Activated T-helper 1 cell treated with Interleukin-2 at 50 U/mL for 16 hours (primary cell): ENCODE data around the gene ATP6V1A.

ENCODE experiments used
- DNase-seq: peaks from one replicate; pipeline ENCODE4 v3.0.0-alpha.2; 2020; ENCODE audit warnings: low read depth

The ATP6V1A gene

DNA sequence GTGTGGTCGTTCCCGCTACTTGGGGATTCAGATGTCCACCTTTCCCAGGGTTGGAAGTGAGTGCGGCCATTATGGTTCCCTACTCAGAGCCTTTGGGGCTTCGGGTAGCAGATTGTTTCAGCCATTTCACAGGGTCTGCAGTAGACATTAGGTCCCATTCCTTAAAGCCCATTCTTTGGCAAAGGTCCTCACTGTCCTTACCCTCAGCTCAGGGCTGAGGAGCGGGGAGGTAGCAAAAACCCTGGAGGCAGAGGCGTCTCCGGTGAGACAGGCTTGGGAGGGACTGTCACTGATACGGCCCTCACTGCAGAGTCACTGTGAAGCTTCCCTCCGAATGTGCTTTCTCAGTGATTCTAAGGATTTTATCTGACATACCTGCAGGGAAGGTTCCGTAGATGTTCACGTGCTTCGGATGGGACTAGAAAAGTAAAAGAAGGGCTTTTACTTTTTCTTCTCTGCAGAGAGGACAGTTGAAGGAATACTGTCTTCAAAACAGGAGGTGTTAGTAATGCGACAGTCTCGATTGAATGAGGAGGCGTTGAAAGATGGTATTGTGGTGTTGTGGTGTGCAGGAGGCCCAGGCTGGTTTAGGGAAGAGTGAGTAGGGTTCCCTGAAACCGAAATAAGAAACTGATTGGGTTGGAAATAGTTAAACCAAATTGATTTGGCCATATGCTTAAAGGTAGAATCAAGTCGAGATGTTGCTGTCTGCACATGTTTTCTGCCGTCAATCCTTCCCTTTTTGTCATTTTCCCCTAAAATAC lies 630 bp downstream of the ATP6V1A start:
- DNase-seq = no peak

DNA sequence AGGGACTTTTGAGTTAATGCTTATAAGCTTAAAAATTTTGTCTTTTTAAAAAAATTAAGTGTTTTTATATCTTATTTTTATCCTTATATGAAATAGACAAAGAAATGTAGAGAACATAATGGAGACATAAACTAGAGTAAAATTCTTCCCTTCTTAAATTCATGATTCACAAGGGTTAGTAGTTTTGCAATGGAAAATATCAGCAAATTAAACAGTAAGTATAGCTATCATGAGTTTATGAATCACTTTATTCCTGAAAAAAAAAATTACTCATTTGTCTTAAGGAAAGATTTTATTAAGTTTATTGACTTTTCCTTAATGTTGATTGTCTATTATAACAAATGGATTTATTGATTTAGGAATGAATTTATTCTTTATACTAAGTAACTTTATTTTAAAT lies 4.3 kb downstream of the ATP6V1A start:
- DNase-seq = no peak

DNA sequence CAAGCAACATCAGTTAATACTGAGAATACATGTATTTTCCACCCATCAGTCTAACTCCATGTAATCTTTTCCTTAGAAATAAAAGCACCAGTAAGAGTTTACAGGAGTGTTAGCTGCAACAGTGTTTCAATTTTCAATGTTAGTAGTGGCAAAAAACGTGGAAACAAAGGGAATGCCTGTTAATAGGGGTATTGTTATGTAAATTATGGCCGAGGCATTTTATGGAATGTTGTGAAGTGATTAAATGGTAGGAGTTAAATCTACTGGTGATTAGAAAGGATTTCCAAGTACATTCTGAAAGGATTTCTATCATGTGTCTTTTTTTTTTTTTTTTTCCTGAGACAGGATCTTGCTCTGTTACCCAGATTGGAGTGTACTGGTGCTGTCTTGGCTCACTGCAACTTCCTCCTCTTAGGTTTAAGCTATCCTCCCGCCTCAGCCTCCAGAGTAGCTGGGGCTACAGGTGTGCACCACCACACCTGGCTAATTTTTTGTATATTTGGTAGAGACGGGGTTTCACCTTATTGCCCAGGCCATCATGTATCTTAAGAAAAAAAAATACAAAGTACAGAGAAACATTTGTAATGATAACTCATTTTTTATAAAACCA lies 6.6 kb downstream of the ATP6V1A start:
- DNase-seq = no peak

DNA sequence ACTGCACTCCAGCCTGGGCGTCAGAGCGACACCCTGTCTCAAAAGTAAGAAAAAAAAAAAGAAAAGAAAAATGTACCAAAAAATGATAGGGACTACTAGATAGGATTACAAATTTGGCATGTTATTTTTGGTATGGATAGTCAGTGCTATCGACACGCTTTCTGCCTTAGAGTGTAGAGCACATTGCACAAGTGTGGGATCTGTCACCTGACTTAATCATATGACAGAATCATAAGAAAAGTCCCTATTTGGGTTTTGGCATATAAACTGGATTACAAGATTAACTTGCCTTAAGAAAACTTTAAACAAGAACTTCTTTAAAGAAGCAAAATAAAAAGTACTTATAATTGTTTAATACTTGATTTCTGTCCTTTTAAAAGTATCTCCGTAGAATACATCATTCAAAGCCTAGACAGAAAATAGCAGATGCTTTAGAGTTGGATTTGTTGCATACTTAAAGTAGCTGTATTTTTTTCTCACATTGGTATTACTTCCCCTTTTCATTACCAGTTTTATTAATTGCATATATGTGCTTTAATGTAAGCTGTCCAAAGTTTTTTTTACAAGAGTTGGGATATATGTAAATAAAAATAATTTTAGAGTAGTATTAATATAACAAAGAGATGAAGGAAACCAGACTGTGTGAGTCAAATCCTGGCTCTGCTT lies 7.8 kb downstream of the ATP6V1A start:
- DNase-seq = no peak

DNA sequence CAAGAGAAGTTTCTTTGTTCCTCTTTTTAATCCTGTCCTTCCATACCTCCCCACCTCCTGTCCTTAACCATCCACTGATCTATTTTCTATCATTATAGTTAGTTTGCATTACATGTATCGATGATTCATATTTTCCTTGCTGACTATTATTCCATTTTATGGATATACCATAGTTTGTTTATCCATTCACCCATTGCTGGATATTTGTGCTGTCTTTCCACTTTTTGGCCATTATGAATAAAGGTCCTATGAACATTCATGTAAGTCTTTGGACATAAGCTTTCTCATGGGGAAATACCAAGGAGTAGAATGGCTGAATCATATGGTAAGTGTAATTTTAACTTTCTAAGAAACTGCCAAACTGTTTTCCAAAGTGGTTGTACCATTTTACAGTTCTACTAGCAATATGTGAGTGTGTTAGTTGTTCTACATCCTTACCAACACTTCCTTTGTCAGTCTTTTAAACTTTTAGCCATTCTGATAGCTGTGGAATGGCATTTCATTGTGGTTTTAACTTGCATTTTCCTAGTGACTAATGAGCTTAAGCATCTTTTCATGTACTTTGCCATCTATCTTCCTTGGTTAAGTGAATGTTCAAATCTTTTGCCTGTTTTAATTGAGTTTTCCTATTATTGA lies 11.7 kb downstream of the ATP6V1A start:
- no peak for DNase-seq

DNA sequence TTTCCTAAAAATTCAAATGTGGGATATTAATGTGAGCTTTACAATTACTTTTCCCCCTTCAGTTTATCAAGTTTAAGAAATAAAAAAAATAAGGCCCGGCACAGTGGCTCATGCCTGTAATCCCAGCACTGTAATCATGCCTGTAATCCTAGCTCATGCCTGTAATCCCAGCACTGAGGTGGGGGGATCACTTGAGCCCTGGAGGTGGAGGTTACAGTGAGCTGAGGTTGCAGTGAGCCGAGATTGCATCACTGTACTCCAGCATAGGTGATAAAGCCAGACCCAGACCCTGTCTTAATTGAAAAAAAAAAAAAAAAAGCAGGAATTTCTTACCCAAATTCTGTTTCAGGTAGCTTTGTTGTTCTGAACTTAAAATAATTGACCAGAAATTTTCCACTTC lies 17.9 kb downstream of the ATP6V1A start:
- no peak for DNase-seq

DNA sequence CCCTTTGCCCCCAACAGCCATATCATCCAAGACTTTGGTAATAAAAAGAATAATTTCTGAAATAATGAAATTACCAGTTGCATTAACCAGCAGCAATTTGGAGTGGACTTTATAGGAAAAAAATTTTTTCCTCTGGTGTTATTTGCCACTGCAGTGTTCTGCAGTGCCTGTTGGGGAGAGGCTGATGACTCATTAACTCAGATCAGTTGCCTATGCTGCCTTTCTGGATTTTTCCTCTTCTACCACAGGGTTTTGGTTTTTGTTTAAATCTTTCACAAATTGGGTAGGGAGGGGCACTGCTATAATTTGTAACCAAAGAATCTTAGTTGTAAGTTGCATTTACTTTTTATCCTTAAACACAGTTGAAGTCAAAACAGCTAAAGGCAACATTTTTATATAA lies 22.7 kb downstream of the ATP6V1A start:
- no peak for DNase-seq

DNA sequence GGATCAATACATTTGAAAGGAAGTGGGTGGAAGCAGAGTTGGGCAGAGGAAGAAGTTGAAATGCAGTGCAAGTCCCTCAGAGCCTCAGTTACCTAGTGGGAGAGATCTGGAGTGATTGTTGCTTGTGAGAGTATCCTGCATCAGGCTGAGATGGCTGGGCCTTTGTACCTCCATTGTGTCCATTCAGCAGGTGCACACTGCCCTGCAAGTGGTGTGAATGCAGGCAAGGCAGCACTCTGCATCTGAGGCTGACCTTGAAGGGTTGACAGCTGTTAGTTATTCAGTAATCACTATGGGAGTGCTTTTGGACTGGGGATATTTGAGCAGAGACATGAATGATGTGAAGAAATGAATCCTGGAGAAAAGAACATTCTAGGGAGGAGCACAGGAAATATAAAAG lies 25.2 kb downstream of the ATP6V1A start:
- DNase-seq = no peak

DNA sequence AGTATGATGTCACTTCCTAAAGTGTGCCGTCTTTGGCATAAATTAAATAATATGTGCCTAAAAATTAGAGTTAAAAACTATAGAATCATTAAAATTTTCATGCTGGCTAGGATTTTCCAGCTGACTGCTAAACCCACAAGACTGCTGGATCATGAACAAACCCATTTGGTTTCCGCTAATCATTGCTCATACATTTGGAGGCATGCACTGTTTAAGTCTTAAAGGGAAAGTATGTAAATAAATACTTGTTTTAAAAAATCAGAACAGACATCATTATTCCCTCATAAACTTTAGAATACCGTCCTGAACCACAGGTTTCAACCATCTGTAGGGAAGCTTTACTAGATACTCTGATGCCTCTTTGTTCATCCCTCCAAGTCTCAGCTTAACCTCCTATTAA lies 26.5 kb downstream of the ATP6V1A start:
- no peak for DNase-seq

DNA sequence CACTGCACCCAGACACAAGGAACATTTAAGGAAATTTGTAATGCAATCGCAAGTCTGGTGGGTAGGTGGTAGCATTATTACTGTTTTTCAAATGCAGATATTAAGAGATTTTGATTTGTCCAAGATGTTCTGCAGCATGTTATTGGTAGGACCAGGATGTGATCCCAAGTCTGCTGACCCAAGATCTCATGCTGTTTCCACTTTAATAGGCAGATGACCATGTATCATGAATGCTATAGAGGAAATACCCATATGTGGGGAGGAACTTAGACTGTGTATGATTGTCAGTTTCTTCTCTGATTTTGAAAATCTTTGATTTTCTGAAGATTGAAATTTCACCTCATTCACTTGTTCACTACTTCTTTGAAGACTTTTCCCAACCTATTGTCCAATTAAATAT lies 28.7 kb downstream of the ATP6V1A start:
- DNase-seq = no peak

DNA sequence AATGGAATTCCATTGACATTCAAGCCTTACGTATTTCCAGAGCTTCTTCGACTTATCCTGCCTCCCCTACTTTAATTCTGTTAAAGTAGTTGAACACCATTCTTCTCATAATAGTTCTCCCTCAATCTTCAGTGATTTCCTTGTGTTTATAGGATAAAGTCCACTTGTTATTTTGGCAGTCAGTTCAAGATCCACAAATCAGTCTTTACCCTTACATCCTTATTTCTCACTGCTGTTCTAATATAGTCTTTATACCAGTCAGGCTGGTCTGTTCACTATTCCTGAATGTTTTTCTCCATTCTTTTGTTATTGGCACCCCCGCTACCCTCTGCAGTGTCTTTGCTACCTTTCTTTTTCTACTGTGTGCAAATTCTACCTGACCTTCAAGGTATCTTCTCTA lies 29.7 kb downstream of the ATP6V1A start:
- no peak for DNase-seq

DNA sequence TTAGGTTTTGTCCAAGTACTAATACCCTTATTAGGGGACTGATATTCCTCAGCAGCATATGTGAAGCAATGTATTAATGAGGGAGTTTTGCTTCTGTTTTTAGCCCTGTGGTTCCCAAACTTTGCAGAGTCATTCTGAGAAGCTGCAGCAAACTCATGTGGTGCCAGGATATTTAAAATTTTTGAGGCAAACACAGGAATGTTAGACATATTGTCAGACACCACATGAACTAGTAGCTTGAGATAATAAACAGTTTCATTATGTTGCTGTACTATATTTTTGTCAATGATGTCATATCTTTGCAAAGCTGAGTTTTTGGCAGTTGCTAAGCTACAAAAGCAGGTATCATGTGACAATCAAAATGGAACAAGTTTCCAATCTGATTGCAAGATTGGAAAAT lies 36.6 kb downstream of the ATP6V1A start:
- no peak for DNase-seq

DNA sequence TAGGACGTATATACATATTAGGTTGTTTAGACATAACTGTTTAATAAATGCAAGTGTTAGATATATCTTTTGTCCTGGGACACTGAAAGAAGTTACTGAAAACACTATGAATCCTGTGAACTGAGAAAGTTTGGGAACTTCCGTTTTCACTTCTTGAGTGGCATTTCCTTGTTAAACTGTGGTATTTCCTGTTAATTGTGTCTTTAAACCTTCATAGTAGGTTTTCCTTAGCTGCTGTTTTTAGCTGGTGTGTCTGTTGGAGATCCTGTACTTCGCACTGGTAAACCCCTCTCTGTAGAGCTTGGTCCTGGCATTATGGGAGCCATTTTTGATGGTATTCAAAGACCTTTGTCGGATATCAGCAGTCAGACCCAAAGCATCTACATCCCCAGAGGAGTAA lies 37.1 kb downstream of the ATP6V1A start:
- no peak for DNase-seq

DNA sequence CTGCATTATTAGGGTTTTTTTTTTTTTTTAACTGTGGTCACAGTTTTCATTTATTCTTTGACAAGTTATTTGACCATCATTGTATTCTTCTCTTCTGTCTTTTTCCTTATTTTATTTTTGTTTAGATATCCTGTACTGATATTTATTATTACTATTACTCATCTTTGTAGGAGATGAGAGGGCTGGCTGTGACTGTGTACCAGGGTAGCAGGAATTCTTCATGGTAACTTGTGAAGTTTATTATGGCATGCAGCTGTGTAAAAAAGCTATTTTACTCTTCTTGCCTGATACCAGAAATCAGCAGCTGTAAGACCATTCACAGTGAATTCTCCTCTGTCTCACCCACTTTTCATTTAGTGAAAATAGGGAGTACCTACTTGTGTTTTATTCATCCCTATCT lies 44.5 kb downstream of the ATP6V1A start:
- DNase-seq = no peak

DNA sequence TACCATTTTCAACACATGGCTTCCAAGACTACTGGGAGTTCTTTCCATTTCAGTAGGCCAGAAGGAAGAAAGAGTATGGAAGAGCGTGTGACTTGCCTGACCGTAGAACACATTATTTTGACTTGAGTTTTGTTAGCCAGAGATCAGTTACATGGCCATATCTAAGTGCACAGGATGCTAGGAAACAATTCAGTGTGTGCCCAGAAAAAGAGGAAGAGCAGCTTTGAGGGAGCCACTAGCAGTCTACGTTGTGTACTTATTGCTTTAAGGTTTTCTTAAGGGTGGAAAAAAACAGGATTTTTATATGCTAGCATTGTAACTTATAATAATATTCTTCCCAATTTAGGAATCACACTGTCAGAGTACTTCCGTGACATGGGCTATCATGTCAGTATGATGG lies 47.7 kb downstream of the ATP6V1A start:
- no peak for DNase-seq

DNA sequence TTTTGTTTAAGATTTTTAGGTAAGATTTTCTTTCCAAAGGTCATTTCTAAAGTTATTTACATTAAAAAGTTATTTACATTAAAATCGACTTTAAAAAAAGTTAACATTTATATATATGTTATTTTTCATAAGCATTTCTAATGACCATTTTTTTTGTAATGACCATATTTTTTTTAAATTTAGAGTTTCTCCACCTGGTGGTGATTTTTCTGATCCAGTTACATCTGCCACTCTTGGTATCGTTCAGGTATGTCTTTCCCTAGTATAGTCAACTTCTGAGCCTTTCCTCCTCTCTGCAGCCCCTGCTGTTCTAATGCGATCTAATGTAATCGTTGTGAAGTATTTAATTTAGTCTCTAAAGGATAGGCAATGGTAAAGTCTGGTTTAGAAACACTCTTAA lies 48.9 kb downstream of the ATP6V1A start:
- DNase-seq = no peak

DNA sequence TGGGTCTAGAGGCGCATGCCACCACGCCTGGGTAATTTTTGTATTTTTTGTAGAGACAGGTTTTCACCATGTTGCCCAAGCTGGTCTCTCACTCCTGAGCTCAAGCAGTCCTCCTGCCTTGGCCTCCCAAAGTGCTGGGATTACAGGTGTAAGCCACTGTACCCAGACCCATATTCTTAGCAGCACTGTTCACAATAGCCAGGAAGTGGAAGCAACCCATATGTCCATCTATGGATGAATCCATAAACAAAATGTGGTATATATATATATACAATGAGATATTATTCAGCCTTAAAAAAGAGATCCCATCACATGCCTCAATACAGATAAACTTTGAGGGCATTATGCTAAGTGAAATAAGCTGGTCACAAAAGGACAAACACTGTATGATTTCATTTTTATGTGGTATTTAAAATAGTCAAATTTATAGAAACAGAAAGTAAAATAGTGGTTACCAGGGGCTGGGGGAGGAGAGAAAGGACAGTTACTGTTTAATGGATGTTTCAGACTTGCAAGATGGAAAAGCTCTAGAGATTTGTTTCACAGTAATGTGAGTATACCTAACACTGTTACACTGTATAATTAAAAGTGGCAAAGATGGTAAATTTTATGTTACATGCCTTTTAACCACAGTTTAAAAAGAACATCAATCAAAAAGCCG lies 56.1 kb downstream of the ATP6V1A start:
- no peak for DNase-seq

DNA sequence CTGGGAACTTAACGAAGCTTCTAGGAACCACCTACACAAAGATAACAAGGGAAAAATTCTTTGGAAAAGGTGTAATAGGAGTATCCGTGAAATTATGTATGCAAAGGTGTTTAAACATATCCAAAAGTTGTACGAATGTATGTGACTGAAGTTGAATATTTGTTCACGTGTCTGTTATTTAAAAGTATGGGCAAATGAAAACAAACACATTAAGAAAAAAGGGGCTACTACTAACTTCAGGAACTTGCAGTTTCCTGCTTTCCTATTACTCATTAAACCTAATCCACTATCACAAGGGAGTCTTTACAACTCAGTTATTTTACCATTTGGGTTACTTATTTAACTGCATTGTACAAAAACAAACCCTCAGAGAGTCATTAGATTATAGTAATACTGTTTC lies 57.8 kb downstream of the ATP6V1A start:
- DNase-seq = no peak

DNA sequence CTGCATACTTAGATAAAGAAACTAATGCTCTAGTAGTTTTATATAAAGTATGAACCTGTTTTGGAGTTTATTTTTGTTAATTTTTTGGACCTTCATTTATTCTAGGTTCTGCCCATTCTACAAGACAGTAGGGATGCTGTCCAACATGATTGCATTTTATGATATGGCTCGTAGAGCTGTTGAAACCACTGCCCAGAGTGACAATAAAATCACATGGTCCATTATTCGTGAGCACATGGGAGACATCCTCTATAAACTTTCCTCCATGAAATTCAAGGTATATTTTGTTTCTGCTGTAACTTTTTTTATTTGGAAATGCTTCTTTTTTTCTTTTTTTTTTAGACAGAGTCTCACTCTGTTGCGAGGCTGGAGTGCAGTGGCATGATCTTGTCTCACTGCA lies 58.4 kb downstream of the ATP6V1A start:
- DNase-seq = no peak

DNA sequence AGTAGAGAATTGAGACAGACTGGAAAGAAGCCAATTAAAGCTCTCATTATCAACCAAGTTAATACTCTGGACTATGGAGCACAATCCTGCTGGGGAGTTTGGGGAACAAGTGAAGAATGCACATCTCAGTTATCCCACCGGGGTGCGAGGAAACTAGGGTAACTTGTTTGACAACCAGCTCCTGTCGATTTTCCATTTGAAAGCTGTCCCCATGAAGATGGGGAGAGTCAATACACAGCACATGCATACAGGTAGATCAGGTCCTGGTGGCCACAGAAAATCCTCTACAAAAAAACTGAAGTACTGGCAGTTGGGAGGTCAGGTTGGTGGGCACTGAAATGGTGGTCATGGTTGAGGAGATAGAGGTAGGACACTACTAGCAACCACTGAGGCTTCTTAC lies 66.0 kb downstream of the ATP6V1A start:
- no peak for DNase-seq

DNA sequence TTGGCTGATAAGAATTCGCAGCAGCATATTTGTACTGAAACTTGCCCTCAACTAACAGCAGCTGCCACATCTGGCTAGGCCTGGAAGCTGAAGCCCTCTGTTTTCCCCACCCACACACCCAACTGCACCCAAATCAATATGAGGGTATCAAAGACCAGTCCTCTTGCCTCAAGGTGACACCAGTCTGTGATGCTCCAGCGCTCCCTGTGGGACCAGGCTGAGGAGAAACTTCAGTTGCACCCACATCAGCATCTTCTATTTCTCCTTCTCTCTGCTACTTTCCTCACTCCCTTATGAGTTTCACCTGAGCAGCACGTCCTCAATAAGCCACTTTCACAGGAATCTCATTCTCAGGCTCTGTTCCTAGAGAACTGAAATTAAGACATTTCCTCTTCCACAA lies 73.0 kb downstream of the ATP6V1A start:
- DNase-seq = no peak

DNA sequence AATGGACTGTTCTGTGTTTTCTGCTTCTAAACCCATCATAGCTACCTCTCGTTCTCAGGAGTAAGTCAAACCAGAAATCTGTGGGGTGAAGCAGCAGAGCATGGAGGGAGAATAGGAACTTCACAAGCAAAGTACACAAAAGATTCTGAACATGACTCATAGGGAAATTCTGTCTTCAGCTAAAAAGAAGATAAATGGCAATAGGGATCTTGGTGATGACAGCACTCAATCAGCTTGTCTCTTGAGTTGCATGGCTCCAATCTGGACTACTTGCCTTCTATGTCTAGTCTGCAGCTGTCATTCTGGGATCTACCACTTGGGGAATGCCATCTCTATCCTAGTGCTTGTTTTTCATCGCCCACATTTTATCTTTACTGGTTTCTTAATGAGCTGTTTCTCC lies 78.3 kb downstream of the ATP6V1A start:
- no peak for DNase-seq

DNA sequence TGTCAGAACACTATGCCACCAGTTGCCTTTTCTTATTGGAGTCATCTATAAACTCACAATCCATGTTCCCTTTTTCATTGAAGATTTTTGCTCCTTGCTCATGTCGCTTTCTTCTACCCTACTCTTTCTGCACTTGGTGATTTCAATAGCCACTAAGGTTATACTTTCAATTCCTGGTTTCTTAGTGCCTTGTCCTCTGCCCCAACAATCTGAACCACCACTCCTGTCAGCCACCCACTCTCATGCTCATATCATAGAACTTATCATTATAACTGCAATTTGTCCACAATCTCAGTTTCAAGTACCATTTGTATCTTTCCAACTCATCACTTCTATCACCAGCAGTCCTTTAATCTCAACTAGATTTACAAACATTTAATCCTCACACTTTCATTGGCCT lies 81.8 kb downstream of the ATP6V1A start:
- DNase-seq = no peak
